Nephron (organoid): Measurements from ENCODE around the gene SCYL2.
"Not testable (repeated sequence)": the region's sequence is repeated elsewhere in the genome, so short reads cannot be mapped to it uniquely, and the experiment has no call there.

Experiments
- H3K27ac Mint-ChIP-seq, 3 experiments: 2 replicates each; pipeline ENCODE4 v1.8.0; 2020; ENCODE audit warnings: mixed read lengths in 3 of 3, mild to moderate bottlenecking in 2 of 3, moderate library complexity in 1 of 3
- H3K27me3 Mint-ChIP-seq: 2 replicates; pipeline ENCODE4 v1.8.0; 2021; ENCODE audit warnings: low read depth, mild to moderate bottlenecking, moderate library complexity, mixed read lengths
- H3K36me3 Mint-ChIP-seq: 2 replicates; pipeline ENCODE4 v1.8.0; 2020; ENCODE audit warnings: low read depth, mixed read lengths
- H3K4me1 Mint-ChIP-seq: 2 replicates; pipeline ENCODE4 v1.8.0; 2020; ENCODE audit warnings: mixed read lengths
- H3K4me3 Mint-ChIP-seq, 3 experiments: 2 replicates each; pipeline ENCODE4 v1.8.0; 2020; ENCODE audit warnings: mild to moderate bottlenecking in 3 of 3, mixed read lengths in 3 of 3, moderate library complexity in 2 of 3
- H3K9me3 Mint-ChIP-seq: 2 replicates; pipeline ENCODE4 v1.8.0; 2020; ENCODE audit warnings: mixed read lengths
- CTCF ChIP-seq, 3 experiments: fragments of 200-600 bp; sonication (generic); IDR thresholded peaks; one replicate each; pipeline ENCODE4 v1.5.0; 2021; ENCODE audit warnings: antibody characterized with exemption in 3 of 3; ENCODE audit not compliant: unreplicated experiment in 3 of 3

The SCYL2 gene

GRCh38 chr12:100302081-100302480, 35.1 kb downstream of the SCYL2 start:
- H3K4me1 Mint-ChIP-seq, result no peaks in the 10 kb centered on the region
- peaks cover 73% of the 10 kb centered on the region for H3K9me3 Mint-ChIP-seq
- TF ChIP-seq CTCF (IDR thresholded peaks at IDR 0.05; ENCODE audit: unreplicated experiment in 3 of 3), result no peak
- H3K4me3 Mint-ChIP-seq, result no peak overlapping the region
- H3K27ac Mint-ChIP-seq, result no peak overlapping the region
- no peaks in the 10 kb centered on the region for H3K27me3 Mint-ChIP-seq
- peaks cover 96% of the 10 kb centered on the region for H3K36me3 Mint-ChIP-seq

- H3K27me3 Mint-ChIP-seq, result no peaks in the 10 kb centered on the region
- no peak overlapping the region for H3K4me3 Mint-ChIP-seq
- TF ChIP-seq CTCF (IDR thresholded peaks at IDR 0.05; ENCODE audit: unreplicated experiment in 3 of 3), result no peak
- peaks cover 80% of the 10 kb centered on the region for H3K9me3 Mint-ChIP-seq
- H3K36me3 Mint-ChIP-seq, result peaks cover 98% of the 10 kb centered on the region
- no peak overlapping the region for H3K27ac Mint-ChIP-seq
- no peaks in the 10 kb centered on the region for H3K4me1 Mint-ChIP-seq
Measured at GRCh38 chr12:100303831-100304230, 36.9 kb downstream of the SCYL2 start.

- peaks cover 98% of the 10 kb centered on the region for H3K36me3 Mint-ChIP-seq
- not testable (repeated sequence) for H3K27ac Mint-ChIP-seq, H3K4me3 Mint-ChIP-seq, H3K4me1 Mint-ChIP-seq, H3K27me3 Mint-ChIP-seq
- peaks cover 80% of the 10 kb centered on the region for H3K9me3 Mint-ChIP-seq
Measured at GRCh38 chr12:100304334-100304733, 37.4 kb downstream of the SCYL2 start.

- H3K4me3 Mint-ChIP-seq, H3K27me3 Mint-ChIP-seq, H3K27ac Mint-ChIP-seq, H3K4me1 Mint-ChIP-seq: not testable (repeated sequence)
- H3K36me3 Mint-ChIP-seq, result peaks cover 83% of the 10 kb centered on the region
- peaks cover 46% of the 10 kb centered on the region for H3K9me3 Mint-ChIP-seq
Measured at GRCh38 chr12:100308138-100308537, 41.2 kb downstream of the SCYL2 start.

GRCh38 chr12:100311317-100311716, 44.3 kb downstream of the SCYL2 start:
- peaks cover 17% of the 10 kb centered on the region for H3K9me3 Mint-ChIP-seq
- no peak overlapping the region for H3K4me3 Mint-ChIP-seq
- no peaks in the 10 kb centered on the region for H3K27me3 Mint-ChIP-seq
- no peak overlapping the region for H3K27ac Mint-ChIP-seq
- no peaks in the 10 kb centered on the region for H3K4me1 Mint-ChIP-seq
- peaks cover 70% of the 10 kb centered on the region for H3K36me3 Mint-ChIP-seq
- TF ChIP-seq CTCF (IDR thresholded peaks at IDR 0.05; ENCODE audit: unreplicated experiment in 3 of 3), result no peak

- Mint-ChIP-seq H3K27me3 (no peaks in the 10 kb centered on the region), H3K4me3 (no peak overlapping the region), H3K9me3 (no peaks in the 10 kb centered on the region), H3K36me3 (peaks cover 58% of the 10 kb centered on the region), H3K4me1 (no peaks in the 10 kb centered on the region), H3K27ac (no peak overlapping the region)
- no peak for TF ChIP-seq CTCF (IDR thresholded peaks at IDR 0.05; ENCODE audit: unreplicated experiment in 3 of 3)
Measured at GRCh38 chr12:100317371-100317770, 50.4 kb downstream of the SCYL2 start.

GRCh38 chr12:100324498-100324897, 57.5 kb downstream of the SCYL2 start:
- Mint-ChIP-seq H3K4me3 (no peak overlapping the region), H3K36me3 (peaks cover 52% of the 10 kb centered on the region), H3K4me1 (no peaks in the 10 kb centered on the region), H3K27me3 (no peaks in the 10 kb centered on the region), H3K9me3 (no peaks in the 10 kb centered on the region), H3K27ac (no peak overlapping the region)
- no peak for TF ChIP-seq CTCF (IDR thresholded peaks at IDR 0.05; ENCODE audit: unreplicated experiment in 3 of 3)
